ENCODE results near the gene CDCA7L.

The CDCA7L gene, protein sequence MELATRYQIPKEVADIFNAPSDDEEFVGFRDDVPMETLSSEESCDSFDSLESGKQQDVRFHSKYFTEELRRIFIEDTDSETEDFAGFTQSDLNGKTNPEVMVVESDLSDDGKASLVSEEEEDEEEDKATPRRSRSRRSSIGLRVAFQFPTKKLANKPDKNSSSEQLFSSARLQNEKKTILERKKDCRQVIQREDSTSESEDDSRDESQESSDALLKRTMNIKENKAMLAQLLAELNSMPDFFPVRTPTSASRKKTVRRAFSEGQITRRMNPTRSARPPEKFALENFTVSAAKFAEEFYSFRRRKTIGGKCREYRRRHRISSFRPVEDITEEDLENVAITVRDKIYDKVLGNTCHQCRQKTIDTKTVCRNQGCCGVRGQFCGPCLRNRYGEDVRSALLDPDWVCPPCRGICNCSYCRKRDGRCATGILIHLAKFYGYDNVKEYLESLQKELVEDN

DNA sequence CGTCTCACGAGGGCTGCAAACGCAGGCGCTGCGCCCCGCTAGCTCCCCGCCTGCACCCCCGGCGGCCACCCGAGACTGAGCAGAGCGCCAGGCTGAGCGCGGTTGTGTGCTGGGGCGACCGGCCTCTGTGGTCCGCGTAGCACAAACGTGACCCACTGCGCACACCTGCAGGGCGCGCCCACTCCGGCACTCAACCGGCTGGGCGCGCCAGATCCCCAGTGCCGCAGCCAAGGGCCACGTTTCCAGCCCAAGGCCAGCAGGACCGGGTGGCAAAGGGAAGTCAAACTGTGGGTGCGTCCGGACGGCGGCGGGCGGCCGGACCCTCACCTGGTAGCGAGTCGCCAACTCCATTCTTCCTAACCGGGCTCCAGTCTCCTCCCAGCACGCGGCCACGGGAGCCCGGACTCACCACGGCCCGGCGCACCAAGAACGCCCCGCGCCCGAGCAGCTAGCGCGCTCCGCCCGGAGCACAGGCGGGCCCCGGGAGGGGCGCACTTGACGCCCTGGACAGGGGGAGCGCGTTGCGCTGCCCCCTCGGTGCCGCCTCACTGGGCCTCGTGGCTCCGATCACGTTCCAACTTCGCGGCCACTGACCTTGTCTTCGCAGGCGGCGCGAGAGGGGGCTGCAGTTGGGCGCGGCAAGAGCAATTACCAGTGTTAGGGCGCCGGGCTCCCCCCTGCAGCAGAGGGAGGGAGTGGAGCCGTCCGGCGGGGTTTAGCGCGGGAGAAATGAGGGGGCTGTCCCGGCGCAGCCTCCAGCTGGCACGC, at the start of gene CDCA7L:
CDCA7L (minus strand) TSS at position 446 of the 768 bp plus-strand sequence; CDS start at position 351, 95 bp downstream.
- in situ Hi-C loops (cut with MboI; ENCODE audit: low sequenced_read_pairs) = no loop called here

DNA sequence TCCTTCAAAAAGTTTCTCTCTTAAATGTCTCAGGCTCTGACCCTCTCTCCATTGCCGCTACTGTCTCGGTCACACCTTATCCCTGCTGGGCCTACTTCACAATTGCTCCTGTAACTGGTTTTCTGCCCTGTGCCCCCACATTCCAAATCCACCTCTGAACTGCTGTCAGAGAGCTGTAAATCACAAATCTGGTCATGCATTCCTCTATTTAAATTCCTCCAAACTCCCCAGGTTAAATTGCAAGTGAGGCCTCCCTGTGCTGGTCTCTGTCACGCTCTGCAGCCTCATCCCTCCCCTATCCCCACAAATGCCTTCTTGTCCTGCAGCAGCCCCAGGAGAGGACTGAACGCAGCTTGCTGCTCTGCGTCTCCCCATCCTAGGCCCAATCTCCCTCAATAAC, 40.4 kb upstream of the CDCA7L start:
- in situ Hi-C loops (cut with MboI; ENCODE audit: low sequenced_read_pairs) = no loop called here

DNA sequence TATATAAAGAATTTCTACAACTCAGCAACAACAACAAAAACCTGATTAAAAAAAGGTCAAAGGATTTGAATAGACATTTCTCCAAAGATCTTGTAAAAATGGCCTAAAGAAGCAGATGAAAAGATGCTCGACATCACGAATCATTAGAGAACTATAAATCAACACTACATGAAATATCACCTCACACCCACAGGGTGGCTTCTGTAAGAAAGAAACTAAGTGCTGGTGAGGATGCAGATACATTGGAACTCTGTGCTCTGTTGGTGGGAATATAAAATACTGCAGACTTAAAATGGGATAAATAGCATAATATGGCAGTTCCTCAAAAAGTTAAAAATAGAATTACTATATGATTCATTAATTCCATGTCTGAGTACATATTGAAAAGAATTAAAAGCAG, 38.3 kb upstream of the CDCA7L start:
- in situ Hi-C loops (cut with MboI; ENCODE audit: low sequenced_read_pairs) = no loop called here

DNA sequence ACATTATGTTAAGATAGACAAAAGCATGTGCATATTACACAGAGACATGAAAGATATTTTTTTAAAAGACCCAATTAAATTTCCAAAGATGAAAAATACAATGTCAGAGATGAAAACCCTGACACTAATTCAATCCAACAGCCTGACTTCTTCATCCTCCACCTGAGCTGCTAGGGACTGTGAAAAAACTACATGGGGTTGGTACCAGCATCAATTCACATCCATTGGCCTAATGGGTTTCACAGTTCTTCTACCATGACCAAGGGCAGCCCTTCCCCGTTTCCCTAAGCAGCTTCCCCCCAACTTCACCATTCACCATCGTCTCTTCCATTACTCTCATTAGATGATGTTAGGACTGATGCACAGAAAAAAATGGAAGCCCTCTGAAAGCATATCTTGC, 37.4 kb upstream of the CDCA7L start:
- in situ Hi-C loops (cut with MboI; ENCODE audit: low sequenced_read_pairs) = no loop called here

DNA sequence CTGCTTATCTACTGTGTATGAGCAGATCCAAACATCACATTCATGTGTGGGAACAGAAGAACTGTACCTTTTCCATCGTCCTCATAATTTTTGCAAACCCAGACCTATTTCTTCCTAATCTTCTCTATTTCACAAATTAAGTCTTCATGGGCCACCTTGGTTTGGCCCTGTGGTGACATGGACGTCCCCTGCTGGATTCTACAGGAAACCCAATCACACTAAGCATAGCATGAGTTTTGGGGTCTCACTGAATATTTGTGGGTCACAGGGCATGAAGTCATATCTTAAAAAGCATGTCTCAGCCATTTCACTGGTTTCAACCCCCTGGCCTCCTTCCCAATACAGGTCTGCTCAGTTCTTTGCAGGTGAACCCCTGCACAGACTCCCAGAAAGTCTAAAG, 35.8 kb upstream of the CDCA7L start:
- in situ Hi-C loops (cut with MboI; ENCODE audit: low sequenced_read_pairs) = no loop called here

DNA sequence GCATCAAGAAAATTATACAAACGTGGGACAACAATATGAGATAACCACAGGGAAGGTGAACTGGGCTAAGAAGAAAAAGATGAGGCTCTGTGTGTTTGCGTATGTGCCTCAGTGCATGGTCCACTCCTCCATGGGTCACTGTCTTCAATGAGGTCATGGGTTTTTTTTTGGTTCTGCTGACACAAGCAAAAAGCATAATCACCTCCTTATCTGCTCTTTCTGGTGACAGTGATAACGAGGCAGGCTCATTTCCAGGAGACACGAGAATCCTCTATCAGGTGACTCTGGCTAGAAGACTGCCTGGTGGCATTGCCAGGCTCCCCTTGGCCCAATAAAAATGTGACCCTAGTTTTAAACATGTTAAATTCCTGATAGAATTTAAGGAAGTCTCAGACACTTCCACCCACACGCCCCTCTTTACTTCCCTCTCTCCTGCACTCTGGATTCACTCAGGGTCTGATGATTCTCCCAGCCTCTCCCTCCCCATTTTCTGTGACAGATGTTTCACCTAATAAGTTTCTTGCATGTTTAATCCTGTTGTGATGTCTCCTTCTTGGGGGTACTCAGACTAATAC, 35.3 kb upstream of the CDCA7L start:
- in situ Hi-C loops (cut with MboI; ENCODE audit: low sequenced_read_pairs) = no loop called here

DNA sequence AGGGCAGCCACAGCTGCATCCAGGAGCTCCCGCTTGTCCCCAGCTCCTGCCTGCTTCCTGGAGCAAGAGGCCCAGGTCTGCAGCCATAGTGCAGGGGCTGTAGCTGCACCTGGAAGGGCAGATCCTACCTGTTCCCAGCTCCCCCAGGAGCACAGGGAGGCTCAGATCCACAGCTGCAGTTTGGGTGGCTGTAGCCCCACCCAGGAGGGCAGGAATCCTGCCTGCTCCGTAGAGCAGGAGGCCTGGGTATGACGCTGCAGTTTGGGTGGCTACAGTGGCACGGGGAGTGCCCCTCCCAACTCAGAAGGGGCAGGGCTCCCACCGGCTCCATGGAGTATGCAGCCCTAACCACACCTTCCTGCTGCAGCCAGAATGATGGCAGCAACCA, 26.7 kb upstream of the CDCA7L start:
- in situ Hi-C loops (cut with MboI; ENCODE audit: low sequenced_read_pairs) = no loop called here

DNA sequence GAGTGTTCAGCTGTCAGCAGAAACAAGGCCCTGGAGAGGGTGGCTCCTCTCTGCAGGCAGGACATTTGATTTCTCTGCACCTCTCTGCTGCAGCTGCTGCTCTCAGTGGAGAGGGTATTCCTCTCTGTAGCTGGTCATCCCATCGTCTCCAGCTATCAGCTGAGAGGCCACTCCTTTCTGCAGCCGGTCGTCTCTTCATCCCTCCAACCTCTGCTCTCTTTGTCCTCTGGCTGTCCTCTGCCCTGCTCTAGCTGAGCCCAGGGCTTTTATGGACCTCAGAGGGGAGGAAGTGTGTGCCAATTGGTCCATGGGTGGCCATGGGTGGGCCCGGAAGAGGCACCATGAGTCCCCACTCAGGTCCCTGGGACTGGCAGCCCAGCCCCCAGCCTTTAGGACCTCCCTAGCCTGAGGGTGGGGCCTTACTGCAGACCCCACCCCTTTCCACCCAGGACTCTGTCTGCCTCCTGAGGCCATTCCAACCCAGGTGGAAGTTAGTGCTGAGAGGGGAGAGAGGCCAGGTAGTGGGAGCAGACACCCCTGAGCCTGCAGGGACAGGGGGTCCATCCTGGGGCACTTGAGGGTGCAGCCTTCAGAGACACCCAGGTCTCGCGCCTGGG, 26.2 kb upstream of the CDCA7L start:
- in situ Hi-C loops (cut with MboI; ENCODE audit: low sequenced_read_pairs) = no loop called here

DNA sequence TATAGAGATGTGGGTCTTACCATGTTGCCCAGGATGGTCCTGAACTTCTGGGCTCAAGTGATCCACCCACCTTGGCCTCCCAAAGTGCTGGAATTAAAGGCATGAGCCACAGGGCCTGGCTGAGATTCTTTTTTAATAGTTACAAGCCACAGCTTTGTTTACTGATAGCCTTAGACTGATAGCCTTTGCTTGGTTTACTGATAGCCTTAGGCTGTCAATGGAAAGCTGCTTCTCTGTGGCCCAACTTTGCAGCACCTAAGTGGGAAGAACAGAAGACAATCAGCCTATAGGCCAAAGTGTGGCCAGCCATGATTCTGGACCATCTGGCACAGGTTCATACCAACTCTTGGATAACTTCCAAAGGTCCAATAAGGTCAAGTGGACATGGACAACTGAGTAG, 24.1 kb upstream of the CDCA7L start:
- in situ Hi-C loops (cut with MboI; ENCODE audit: low sequenced_read_pairs) = no loop called here

DNA sequence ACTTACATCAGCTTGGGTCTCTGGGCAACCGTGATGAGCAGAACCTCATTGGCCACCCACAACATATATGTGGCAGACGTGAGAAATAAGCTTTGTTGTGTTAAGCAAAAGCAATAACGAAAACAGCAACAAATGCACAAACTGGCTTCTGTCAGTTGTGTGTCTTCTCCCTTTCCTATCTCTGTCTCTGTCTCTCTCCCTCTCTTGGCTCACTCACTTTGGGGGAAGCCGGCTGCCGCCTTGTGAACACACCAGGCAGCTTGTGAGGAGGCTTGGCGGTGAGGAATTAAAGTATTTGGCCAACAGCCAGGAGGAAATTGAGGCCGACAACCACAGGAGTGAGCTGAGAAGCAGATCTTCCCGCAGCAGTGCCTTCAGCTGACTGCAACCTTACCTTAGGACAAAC, 21.9 kb upstream of the CDCA7L start:
- in situ Hi-C loops (cut with MboI; ENCODE audit: low sequenced_read_pairs) = no loop called here

DNA sequence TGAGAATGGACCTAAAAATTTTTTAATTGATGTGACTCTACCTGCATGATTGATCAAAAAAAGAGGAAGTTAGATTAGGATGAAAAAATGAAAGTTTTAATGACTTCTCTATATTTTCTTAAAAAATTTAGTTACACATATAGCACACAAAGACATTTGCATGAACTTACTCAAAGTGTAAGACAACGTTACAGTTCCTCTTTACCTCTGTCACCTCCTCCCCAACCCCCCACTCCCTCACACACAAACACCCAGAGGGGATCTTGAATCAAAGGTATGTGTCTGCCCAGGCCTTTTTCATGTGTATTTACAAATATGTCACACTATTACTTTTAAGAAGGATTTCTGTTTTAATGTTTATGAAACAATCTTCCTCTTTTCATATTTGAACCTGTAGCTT, 20.6 kb upstream of the CDCA7L start:
- in situ Hi-C loops (cut with MboI; ENCODE audit: low sequenced_read_pairs) = no loop called here

DNA sequence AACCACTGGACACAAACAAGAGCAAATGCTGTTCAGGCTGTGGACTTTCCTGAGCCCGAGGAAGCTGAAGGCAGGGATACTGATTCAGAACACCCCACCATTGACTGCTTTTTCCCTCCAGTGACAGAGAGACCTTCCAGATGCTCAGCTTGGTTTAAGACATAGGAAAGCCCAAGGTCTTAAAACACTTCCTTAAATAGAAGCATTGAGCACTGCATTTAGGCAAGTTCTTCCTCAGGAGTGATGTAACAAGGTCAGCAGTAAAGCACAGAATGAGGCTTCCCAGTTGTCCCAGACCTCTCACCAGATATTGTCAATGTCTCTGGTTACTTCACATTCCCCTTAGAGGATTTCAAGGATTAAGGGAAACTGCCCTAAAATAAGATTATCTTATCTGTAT, 19.6 kb upstream of the CDCA7L start:
- in situ Hi-C loops (cut with MboI; ENCODE audit: low sequenced_read_pairs) = no loop called here

DNA sequence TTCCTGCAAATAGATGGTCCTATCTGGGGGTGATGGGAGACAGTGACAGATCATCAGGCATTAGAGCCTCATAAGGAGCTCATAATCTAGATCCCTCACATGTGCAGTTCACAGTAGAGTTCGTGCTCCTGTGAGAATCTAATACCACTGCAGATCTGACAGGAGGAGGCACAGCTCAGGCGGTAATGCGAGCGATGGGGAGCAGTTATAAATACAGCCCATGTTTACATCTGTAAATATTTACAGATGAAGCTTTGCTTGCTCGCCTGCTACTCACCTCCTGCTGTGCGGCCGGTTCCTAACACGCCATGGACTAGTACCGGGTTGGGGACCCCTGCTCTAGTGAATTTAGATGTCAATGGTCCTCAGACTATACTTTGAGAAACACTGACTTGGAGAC, 17.0 kb upstream of the CDCA7L start:
- in situ Hi-C loops (cut with MboI; ENCODE audit: low sequenced_read_pairs) = no loop called here

DNA sequence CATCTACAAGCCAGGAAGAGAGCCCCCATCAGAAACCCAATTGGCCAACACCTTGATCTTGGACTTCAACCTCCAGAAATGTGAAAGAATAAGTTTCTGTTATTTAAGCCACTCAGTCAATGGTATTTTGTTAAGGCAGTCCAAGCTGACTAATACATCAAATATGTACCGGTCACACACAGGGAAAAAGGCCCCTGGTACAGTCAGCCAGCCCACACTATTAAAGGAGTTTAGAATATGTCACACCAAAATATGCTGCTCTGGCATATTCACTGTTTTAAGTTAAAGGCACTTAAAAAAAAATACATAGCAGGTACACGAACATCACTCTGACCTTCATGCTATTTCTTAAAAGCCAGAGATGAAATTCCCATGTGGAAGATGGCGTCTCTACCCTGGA, 15.2 kb upstream of the CDCA7L start:
- in situ Hi-C loops (cut with MboI; ENCODE audit: low sequenced_read_pairs) = no loop called here

DNA sequence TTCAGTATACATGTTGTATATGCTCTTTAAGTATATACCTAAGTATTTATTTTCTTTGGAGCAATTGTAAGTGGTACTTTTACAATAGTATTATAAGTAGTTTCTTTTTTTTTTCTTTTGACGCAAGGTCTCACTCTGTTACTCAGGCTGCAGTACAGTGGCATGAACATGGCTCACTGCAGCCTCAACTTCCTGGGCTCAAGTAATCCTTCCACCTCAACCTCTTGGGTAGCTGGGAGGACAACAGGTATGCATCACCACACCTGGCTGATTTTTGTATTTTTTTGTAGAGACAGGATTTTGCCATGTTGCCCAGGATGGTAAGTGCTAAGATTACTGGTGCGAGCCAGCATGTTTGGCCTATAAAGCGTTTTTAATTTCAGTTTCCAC, 13.7 kb upstream of the CDCA7L start:
- in situ Hi-C loops (cut with MboI; ENCODE audit: low sequenced_read_pairs) = no loop called here

DNA sequence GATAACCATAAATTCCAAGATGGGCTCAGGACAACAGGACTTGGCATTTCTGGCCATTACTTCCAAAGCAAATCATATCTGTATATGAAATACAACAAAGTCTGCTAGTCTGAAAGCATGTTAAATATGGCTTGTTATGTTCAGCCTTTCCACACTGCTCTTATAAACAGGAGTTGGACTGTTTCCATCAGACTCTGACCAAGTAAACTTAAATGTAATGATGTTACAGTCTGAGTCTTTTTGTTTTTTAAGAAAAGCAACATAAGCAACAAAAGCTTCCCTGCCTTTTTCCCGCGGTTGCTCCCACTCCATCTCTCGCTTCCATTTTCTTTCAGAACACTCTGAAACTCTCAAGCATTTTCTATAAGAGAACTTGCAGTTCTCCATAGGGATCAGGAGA, 8.1 kb upstream of the CDCA7L start:
- in situ Hi-C loops (cut with MboI; ENCODE audit: low sequenced_read_pairs) = no loop called here

DNA sequence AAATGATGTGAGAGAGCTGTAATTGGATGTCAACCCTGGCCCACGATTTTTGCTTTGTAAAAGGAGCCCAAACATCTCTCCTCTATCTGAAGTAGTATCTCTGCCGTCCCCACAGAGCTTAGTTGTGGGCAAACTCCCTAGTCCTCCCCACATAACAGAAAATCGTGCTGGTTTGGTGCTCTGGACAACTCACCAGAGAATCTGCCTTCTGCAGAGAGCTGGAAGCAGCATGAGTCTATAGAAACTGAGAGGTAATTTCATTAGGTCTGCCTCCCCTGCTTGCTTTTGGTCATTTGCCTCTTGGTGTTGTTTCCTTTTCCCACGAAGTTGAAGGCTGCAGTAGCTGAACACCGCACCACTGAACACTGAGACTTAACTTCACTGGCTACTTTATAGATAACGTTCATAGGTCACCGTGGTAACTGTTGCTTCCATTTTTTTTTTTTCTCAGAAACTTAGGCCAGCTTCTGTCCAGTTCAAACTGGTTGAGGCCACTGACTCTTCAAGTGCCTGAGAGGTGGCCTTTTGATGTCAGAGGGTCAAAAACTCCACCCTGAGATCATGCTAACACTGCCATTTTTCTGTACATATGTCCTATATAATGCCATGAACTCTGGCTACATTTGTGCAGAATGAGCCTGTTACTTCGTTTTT, 3.3 kb upstream of the CDCA7L start:
- in situ Hi-C loops (cut with MboI; ENCODE audit: low sequenced_read_pairs) = no loop called here

DNA sequence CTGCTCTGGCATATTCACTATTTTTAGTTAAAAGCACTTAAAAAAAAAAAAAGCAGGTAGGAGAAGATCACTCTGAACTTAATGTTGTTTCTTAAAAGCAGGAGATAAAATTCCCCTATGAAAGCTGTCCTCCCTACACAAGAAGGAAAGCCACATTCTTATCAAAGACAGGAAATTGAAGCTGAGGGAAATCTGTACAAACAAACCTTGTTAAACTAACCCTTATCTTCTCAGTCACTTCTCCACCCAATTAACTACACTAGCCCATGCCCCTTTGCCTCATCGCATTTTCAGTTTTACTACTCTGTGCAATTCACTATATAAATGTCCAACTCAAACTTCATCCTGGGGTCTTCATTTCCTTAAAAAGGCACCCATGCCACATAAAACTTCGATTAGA, 2.7 kb upstream of the CDCA7L start:
- in situ Hi-C loops (cut with MboI; ENCODE audit: low sequenced_read_pairs) = no loop called here

DNA sequence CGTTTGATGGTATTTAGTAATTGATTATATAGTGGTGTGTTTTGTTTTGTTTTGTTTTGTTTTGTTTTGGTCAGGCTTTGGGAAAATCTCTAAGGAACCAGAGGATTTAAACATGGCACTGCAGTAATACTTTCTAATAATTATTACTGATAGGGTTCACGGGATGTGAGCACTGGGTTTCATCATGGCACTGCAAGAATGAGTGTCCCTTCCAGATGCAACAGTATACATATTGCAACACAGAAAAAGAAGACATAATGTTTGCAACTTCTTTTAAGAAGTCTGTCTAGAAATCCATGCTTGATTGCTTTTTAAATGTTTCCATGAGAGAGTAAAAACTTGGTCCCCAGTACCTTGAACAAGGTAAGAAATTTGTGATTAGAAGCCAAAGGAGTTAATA, 2.2 kb upstream of the CDCA7L start:
- in situ Hi-C loops (cut with MboI; ENCODE audit: low sequenced_read_pairs) = no loop called here

DNA sequence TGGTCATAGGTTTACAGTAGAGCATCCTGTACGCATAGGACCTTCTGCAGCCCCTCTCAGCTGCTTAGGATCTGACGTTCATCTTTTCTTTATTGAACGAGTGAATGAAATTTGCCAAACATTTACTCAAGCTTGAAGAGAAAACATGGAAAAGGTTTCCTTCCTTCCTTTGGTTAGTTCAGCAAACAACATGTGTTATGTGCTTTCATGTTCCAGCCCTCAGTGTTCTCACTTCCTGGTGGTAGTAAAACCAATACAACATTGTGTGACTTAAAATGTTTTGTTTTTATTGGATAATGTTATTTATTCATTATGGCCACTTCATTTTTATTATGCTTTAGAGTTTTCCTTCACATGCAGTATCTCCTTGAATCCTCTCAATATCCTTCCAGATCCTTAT, 1.4 kb upstream of the CDCA7L start:
- in situ Hi-C loops (cut with MboI; ENCODE audit: low sequenced_read_pairs) = no loop called here

DNA sequence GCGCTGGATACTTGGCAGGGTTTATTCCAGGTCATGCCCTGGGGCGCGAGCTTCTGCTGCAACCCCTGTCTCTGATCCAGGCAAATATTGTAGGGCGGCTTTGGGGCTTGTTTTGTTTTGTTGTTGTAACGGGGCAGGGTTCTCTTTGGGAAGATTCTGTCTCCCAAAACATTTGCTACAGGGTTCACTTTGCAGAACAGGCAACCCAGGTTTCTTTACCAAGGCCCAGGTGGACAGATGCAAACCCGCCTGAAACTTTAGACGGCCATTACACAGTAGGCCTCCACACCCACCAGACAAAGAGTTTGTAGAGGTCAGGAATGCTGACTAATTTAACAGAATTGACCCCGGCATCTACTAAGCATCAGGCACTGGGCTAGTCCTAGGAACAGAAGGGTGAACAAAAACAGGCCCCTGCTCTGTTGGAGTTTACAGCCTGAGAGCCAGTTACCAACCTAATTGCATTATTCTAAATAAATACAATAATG, 567 bp upstream of the CDCA7L start:
- in situ Hi-C loops (cut with MboI; ENCODE audit: low sequenced_read_pairs) = no loop called here

Measured in HL-60/S4 (cell line).